ENCODE results near the gene XG. TPM values are rescaled to one million over a fixed set of nuclear protein-coding genes. Genes with fewer than 3 reads are reported as not detected.

XG gene
- total RNA-seq, 1 donor from 2014 or later = not detected

Other genes with a start within 250 kb of the XG start
- 375 and 387 TPM in 2 replicates for gene CD99, start 60.7 kb upstream of the XG start, total RNA-seq
- gene GYG2, start 76.9 kb downstream of the XG start, total RNA-seq = not detected in 2 replicates
- gene ARSD, start 177.3 kb downstream of the XG start, total RNA-seq = 4.1 and 4.9 TPM in 2 replicates